Epidermal melanocyte (primary cell): ENCODE data around the gene FOXR1.
"Not testable (repeated sequence)": the region's sequence is repeated elsewhere in the genome, so short reads cannot be mapped to it uniquely, and the experiment has no call there.

ENCODE experiments used
- DNase-seq: peaks from one replicate; pipeline ENCODE4 v3.0.0; 2011; ENCODE audit warnings: low spot score; ENCODE audit not compliant: insufficient read length

FOXR1 gene

GRCh38 chr11:118939953-118940598, 31.5 kb upstream of the FOXR1 start:
- DNase-seq: no peak

- DNase-seq: no peak
These were observed 24.5 kb upstream of the FOXR1 start for GRCh38 chr11:118947091-118947490.

GRCh38 chr11:118948000-118948399, 23.6 kb upstream of the FOXR1 start:
- DNase-seq: no peak

- DNase-seq: no peak
These were observed 18.3 kb upstream of the FOXR1 start for GRCh38 chr11:118953265-118953664.

- DNase-seq: not testable (repeated sequence)
These were observed 17.6 kb upstream of the FOXR1 start for GRCh38 chr11:118953976-118954375.

GRCh38 chr11:118956094-118956846, 15.3 kb upstream of the FOXR1 start, which contains the start of gene UPK2:
TSS of gene UPK2 (plus strand) at chr11:118956298. CDS start at chr11:118956351, 53 bp downstream.
- DNase-seq: peak; percentile 95

GRCh38 chr11:118956847-118957469, 14.6 kb upstream of the FOXR1 start:
- no peak for DNase-seq

GRCh38 chr11:118957549-118957948, 14.0 kb upstream of the FOXR1 start:
- DNase-seq: no peak

- DNase-seq: no peak
These were observed 13.6 kb upstream of the FOXR1 start for GRCh38 chr11:118957968-118958367.

GRCh38 chr11:118958577-118958976, 13.0 kb upstream of the FOXR1 start:
- DNase-seq: no peak

- no peak for DNase-seq
These were observed 10.4 kb upstream of the FOXR1 start for GRCh38 chr11:118961189-118961588.

GRCh38 chr11:118961591-118961990, 10.0 kb upstream of the FOXR1 start:
- DNase-seq: no peak

- not testable (repeated sequence) for DNase-seq
These were observed 2.1 kb upstream of the FOXR1 start for GRCh38 chr11:118969508-118969907.

- DNase-seq: no peak
These were observed 2.4 kb downstream of the FOXR1 start for GRCh38 chr11:118973985-118974384.

- no peak for DNase-seq
These were observed 4.5 kb downstream of the FOXR1 start for GRCh38 chr11:118975771-118976709.

- DNase-seq: no peak
These were observed 7.9 kb downstream of the FOXR1 start for GRCh38 chr11:118979434-118979833.

- DNase-seq: no peak
These were observed 8.8 kb downstream of the FOXR1 start for GRCh38 chr11:118980191-118980881.

- DNase-seq: not testable (repeated sequence)
These were observed 12.8 kb downstream of the FOXR1 start for GRCh38 chr11:118984337-118984736.

GRCh38 chr11:118984825-118985224, 13.3 kb downstream of the FOXR1 start:
- no peak for DNase-seq

- no peak for DNase-seq
These were observed 16.7 kb downstream of the FOXR1 start for GRCh38 chr11:118988280-118988679.
